ENCODE data around the gene CHRDL2. TPM values are rescaled to one million over a fixed set of nuclear protein-coding genes. Genes with fewer than 3 reads are reported as not detected.

Gene CHRDL2
- total RNA-seq, 1 experiment from 2014 or later, result 2.5 TPM

DNA sequence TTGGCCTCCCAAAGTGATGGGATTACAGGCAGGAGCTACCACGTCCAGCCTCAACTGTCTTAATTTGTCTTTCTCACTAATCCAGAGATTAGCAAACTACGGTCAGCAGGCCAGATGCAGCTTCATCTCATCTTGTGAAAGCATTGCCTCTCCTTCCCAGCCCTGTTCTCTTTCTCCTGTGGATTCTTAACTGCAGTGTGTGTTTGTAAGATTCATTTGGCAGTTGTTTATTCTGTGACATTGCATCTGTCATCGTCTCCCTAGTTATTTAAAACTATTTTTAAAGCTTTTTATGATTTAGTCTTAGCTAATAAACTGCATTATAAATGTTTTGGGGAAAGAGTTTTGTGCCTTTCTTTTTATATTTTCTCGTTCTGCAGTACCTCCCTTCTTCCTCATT is 46.7 kb upstream of the CHRDL2 start:
- Histone ChIP-seq H3K27me3 (replicated peaks; ENCODE audit: control insufficient read depth, insufficient read depth, low read length) (no peaks in the 10 kb centered on the region), H3K36me3 (ENCODE audit: control insufficient read depth, insufficient read depth, low read length) (no peaks in the 10 kb centered on the region), H3K4me1 (no peaks in the 10 kb centered on the region), H3K9me3 (no peaks in the 10 kb centered on the region), H3K4me3 (ENCODE audit: low read depth, low read length) (no peak overlapping the region)
- Mint-ChIP-seq H3K4me3 (ENCODE audit: unreplicated experiment) (no peak overlapping the region), H3K27me3 (ENCODE audit: insufficient read depth, unreplicated experiment) (no peaks in the 10 kb centered on the region), H3K9me3 (ENCODE audit: unreplicated experiment) (no peaks in the 10 kb centered on the region), H3K27ac (ENCODE audit: unreplicated experiment) (no peak overlapping the region), H3K36me3 (ENCODE audit: insufficient read depth, unreplicated experiment) (no peaks in the 10 kb centered on the region), H3K4me1 (ENCODE audit: low read depth, unreplicated experiment) (peaks cover 7% of the 10 kb centered on the region)
- DNase-seq, result no peak
- CTCF ChIA-PET, result no interaction called here
- intact Hi-C loops (cut with micrococcal nuclease; ENCODE audit: unreplicated experiment), result no loop called here
- TF ChIP-seq, protein P1, sequence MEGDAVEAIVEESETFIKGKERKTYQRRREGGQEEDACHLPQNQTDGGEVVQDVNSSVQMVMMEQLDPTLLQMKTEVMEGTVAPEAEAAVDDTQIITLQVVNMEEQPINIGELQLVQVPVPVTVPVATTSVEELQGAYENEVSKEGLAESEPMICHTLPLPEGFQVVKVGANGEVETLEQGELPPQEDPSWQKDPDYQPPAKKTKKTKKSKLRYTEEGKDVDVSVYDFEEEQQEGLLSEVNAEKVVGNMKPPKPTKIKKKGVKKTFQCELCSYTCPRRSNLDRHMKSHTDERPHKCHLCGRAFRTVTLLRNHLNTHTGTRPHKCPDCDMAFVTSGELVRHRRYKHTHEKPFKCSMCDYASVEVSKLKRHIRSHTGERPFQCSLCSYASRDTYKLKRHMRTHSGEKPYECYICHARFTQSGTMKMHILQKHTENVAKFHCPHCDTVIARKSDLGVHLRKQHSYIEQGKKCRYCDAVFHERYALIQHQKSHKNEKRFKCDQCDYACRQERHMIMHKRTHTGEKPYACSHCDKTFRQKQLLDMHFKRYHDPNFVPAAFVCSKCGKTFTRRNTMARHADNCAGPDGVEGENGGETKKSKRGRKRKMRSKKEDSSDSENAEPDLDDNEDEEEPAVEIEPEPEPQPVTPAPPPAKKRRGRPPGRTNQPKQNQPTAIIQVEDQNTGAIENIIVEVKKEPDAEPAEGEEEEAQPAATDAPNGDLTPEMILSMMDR (IDR thresholded peaks at IDR 0.05; ENCODE audit: insufficient read depth in 1 of 2, low read depth in 1 of 2, low read length in 1 of 2, severe bottlenecking in 1 of 2, unreplicated experiment in 1 of 2), result no peak
- no TSS peak for BruUV-seq (replicated peaks)
- POLR2A ChIA-PET, result no interaction called here

GRCh38 chr11:74777038-74777437 is 45.8 kb upstream of the CHRDL2 start:
- ChIA-PET POLR2A (no interaction called here), CTCF (no interaction called here)
- H3K4me3 Mint-ChIP-seq (ENCODE audit: unreplicated experiment), result no peak overlapping the region
- intact Hi-C loops (cut with micrococcal nuclease; ENCODE audit: unreplicated experiment), result no loop called here
- no peaks in the 10 kb centered on the region for H3K27me3 Mint-ChIP-seq (ENCODE audit: insufficient read depth, unreplicated experiment)
- no peak overlapping the region for H3K27ac Mint-ChIP-seq (ENCODE audit: unreplicated experiment)
- TF ChIP-seq, protein P1 (IDR thresholded peaks at IDR 0.05; ENCODE audit: insufficient read depth in 1 of 2, low read depth in 1 of 2, low read length in 1 of 2, severe bottlenecking in 1 of 2, unreplicated experiment in 1 of 2), result no peak
- H3K4me3 ChIP-seq (ENCODE audit: low read depth, low read length), result no peak overlapping the region
- peaks cover 7% of the 10 kb centered on the region for H3K4me1 Mint-ChIP-seq (ENCODE audit: low read depth, unreplicated experiment)
- H3K9me3 Mint-ChIP-seq (ENCODE audit: unreplicated experiment), result no peaks in the 10 kb centered on the region
- H3K36me3 Mint-ChIP-seq (ENCODE audit: insufficient read depth, unreplicated experiment), result no peaks in the 10 kb centered on the region
- DNase-seq, result no peak
- no peaks in the 10 kb centered on the region for H3K9me3 ChIP-seq
- H3K4me1 ChIP-seq, result no peaks in the 10 kb centered on the region
- no peaks in the 10 kb centered on the region for H3K36me3 ChIP-seq (ENCODE audit: control insufficient read depth, insufficient read depth, low read length)
- BruUV-seq (replicated peaks), result no TSS peak
- H3K27me3 ChIP-seq (replicated peaks; ENCODE audit: control insufficient read depth, insufficient read depth, low read length), result no peaks in the 10 kb centered on the region

GRCh38 chr11:74776546-74776945 is 45.3 kb upstream of the CHRDL2 start:
- TF ChIP-seq, protein P1 (IDR thresholded peaks at IDR 0.05; ENCODE audit: insufficient read depth in 1 of 2, low read depth in 1 of 2, low read length in 1 of 2, severe bottlenecking in 1 of 2, unreplicated experiment in 1 of 2), result no peak
- POLR2A ChIA-PET, result interaction anchor here (0.6 kb wide), 1 partner anchor 13 kb away, joined by 12 read pairs; no protein-coding TSS in a partner anchor
- no peaks in the 10 kb centered on the region for H3K27me3 ChIP-seq (replicated peaks; ENCODE audit: control insufficient read depth, insufficient read depth, low read length)
- intact Hi-C loops (cut with micrococcal nuclease; ENCODE audit: unreplicated experiment), result no loop called here
- CTCF ChIA-PET, result no interaction called here
- no peak overlapping the region for H3K27ac Mint-ChIP-seq (ENCODE audit: unreplicated experiment)
- BruUV-seq (replicated peaks), result no TSS peak
- no peaks in the 10 kb centered on the region for H3K9me3 ChIP-seq
- H3K9me3 Mint-ChIP-seq (ENCODE audit: unreplicated experiment), result no peaks in the 10 kb centered on the region
- H3K4me1 Mint-ChIP-seq (ENCODE audit: low read depth, unreplicated experiment), result peaks cover 7% of the 10 kb centered on the region
- H3K36me3 ChIP-seq (ENCODE audit: control insufficient read depth, insufficient read depth, low read length), result no peaks in the 10 kb centered on the region
- no peak for DNase-seq
- H3K36me3 Mint-ChIP-seq (ENCODE audit: insufficient read depth, unreplicated experiment), result no peaks in the 10 kb centered on the region
- H3K4me3 ChIP-seq (ENCODE audit: low read depth, low read length), result no peak overlapping the region
- H3K27me3 Mint-ChIP-seq (ENCODE audit: insufficient read depth, unreplicated experiment), result no peaks in the 10 kb centered on the region
- H3K4me3 Mint-ChIP-seq (ENCODE audit: unreplicated experiment), result no peak overlapping the region
- no peaks in the 10 kb centered on the region for H3K4me1 ChIP-seq
